B cell (primary cell): Measurements from ENCODE around the gene C1QL2. TPM values are rescaled to one million over a fixed set of nuclear protein-coding genes. Genes with fewer than 3 reads are reported as not detected.

ENCODE experiments used
- ATAC-seq: fragments of 200-7000 bp; cut with Tn5 transposase; one replicate; pipeline ENCODE4 v1.10.0; 2021; ENCODE audit warnings: low read depth, mild to moderate bottlenecking, moderate number of reproducible peaks, moderate library complexity
- CTCF ChIA-PET: fragments of 350-600 bp; sonication (Branson Sonifier 250); formaldehyde crosslinking; loops from one replicate; lab custom pipeline; 2021; ENCODE audit warnings: antibody characterized with exemption, inconsistent platforms; lab: Charles Lee
- POLR2A ChIA-PET: fragments of 350-600 bp; sonication (Branson Sonifier 250); formaldehyde crosslinking; loops from one replicate; lab custom pipeline; 2021; ENCODE audit warnings: antibody characterized with exemption; lab: Charles Lee
- DNase-seq: peaks from one replicate; pipeline ENCODE4 v3.0.0; 2013
- H2AFZ ChIP-seq: 2 replicates; pipeline ENCODE4 v1.6.1; 2012; ENCODE audit warnings: mild to moderate bottlenecking, low read depth, low read length; ENCODE audit not compliant: insufficient read depth, poor library complexity, severe bottlenecking
- H3K27ac ChIP-seq, 2 donors: 1 replicate in 1 of 2; 2 replicates in 1 of 2; pipeline ENCODE4 v1.5.1; 2012 to 2013; ENCODE audit warnings: low read length in 2 of 2, mild to moderate bottlenecking in 2 of 2, moderate library complexity in 1 of 2
- H3K27me3 ChIP-seq, 4 experiments: fragments of 200-600 bp in 1 of 4; sonication (generic) in 1 of 4; replicated peaks in 1 of 4; 1 replicate in 2 of 4; 2 replicates in 2 of 4; pipeline versions ENCODE4 v1.6.1 to v1.7.0; 2013 to 2016; ENCODE audit warnings: low read length in 3 of 4, mild to moderate bottlenecking in 2 of 4, mixed read lengths in 1 of 4, moderate library complexity in 1 of 4; ENCODE audit not compliant: insufficient read depth in 4 of 4, control insufficient read depth in 3 of 4; ENCODE audit errors: control extremely low read depth in 1 of 4
- H3K36me3 ChIP-seq, 2 experiments: replicated peaks in 1 of 2; 1 replicate in 1 of 2; 2 replicates in 1 of 2; pipeline versions ENCODE4 v1.6.1 to v1.7.1; 2013; ENCODE audit warnings: low read length in 1 of 2; ENCODE audit not compliant: insufficient read depth in 2 of 2, control insufficient read depth in 1 of 2; ENCODE audit errors: control extremely low read depth in 1 of 2, extremely low read depth in 1 of 2
- H3K4me1 ChIP-seq, 2 donors: fragments of 200-600 bp in 1 of 2; sonication (generic) in 1 of 2; 1 replicate in 1 of 2; 2 replicates in 1 of 2; pipeline versions ENCODE4 v1.5.1 to v1.6.1; 2013 to 2017; ENCODE audit warnings: low read length in 2 of 2; ENCODE audit not compliant: control insufficient read depth in 2 of 2, insufficient read depth in 2 of 2
- H3K4me2 ChIP-seq: replicated peaks from 2 replicates; pipeline ENCODE3; 2012; ENCODE audit warnings: mild to moderate bottlenecking, low read depth, low read length; ENCODE audit not compliant: poor library complexity, severe bottlenecking
- H3K4me3 ChIP-seq, 5 experiments: fragments of 200-600 bp in 1 of 5; sonication (generic) in 1 of 5; 1 replicate in 3 of 5; 2 replicates in 2 of 5; pipeline versions ENCODE4 v1.5.1 to v1.7.0; 2011 to 2016; ENCODE audit warnings: low read length in 4 of 5, mild to moderate bottlenecking in 4 of 5, low read depth in 2 of 5, control low read depth in 1 of 5, moderate library complexity in 1 of 5; ENCODE audit not compliant: insufficient read depth in 1 of 5; ENCODE audit errors: control extremely low read depth in 1 of 5, extremely low read depth in 1 of 5
- H3K79me2 ChIP-seq: fragments of 200-600 bp; sonication (generic); one replicate; pipeline ENCODE4 v1.6.0; 2016; ENCODE audit warnings: low read length; ENCODE audit not compliant: control insufficient read depth, insufficient read depth
- H3K9ac ChIP-seq: fragments of 200-600 bp; sonication (generic); 2 replicates; pipeline ENCODE4 v1.6.1; 2017; ENCODE audit warnings: mild to moderate bottlenecking, low read length, moderate library complexity
- H3K9me3 ChIP-seq, 3 donors: one replicate each; pipeline versions ENCODE4 v1.6.1 to v1.7.1; 2013; ENCODE audit warnings: low read length in 2 of 3; ENCODE audit not compliant: control insufficient read depth in 2 of 3, insufficient read depth in 1 of 3; ENCODE audit errors: control extremely low read depth in 1 of 3
- H4K20me1 ChIP-seq: 2 replicates; pipeline ENCODE4 v1.6.0; 2012; ENCODE audit warnings: mild to moderate bottlenecking, low read length; ENCODE audit not compliant: insufficient read depth, control insufficient read depth, poor library complexity, severe bottlenecking
- H3K27ac Mint-ChIP-seq: one replicate; pipeline ENCODE4 v1.8.0; 2021; ENCODE audit warnings: mixed read lengths
- H3K27me3 Mint-ChIP-seq: one replicate; pipeline ENCODE4 v1.8.0; 2021; ENCODE audit warnings: mixed read lengths
- H3K4me1 Mint-ChIP-seq: one replicate; pipeline ENCODE4 v1.8.0; 2021; ENCODE audit warnings: mixed read lengths
- H3K4me3 Mint-ChIP-seq: one replicate; pipeline ENCODE4 v1.8.0; 2021; ENCODE audit warnings: mixed read lengths
- H3K9me3 Mint-ChIP-seq: one replicate; pipeline ENCODE4 v1.8.0; 2022; ENCODE audit warnings: mixed read lengths; ENCODE audit not compliant: insufficient read depth
- CTCF ChIP-seq: fragments of 200-600 bp; IDR thresholded peaks from one replicate; pipeline ENCODE4 v1.8.0; 2022; ENCODE audit warnings: antibody characterized with exemption, mild to moderate bottlenecking
- EZH2 ChIP-seq: IDR thresholded peaks from 2 replicates; pipeline ENCODE4 v1.6.1; 2012; ENCODE audit warnings: borderline replicate concordance, low read depth, mild to moderate bottlenecking, moderate library complexity, low read length; ENCODE audit not compliant: insufficient read depth, poor library complexity, severe bottlenecking
- WGBS: methylation state at CpG from one replicate; pipeline ENCODE4 v1.1.5; 2013; ENCODE audit warnings: missing lambda C conversion rate; ENCODE audit not compliant: insufficient coverage; 5-methylcytosine and 5-hydroxymethylcytosine counted together
- intact Hi-C: fragments of 100-400 bp; cut with micrococcal nuclease; formaldehyde crosslinking; loops from one replicate; pipeline ENCODE4 v1.10.0; 2022
- polyA plus RNA-seq: library from polyadenylated mRNA; depleted of rRNA; stranded (reverse); fragments of >200 nt; gene quantifications from 2 replicates; pipeline ENCODE4 v1.2.3, GENCODE V29; 2012
- total RNA-seq, 2 donors: library from RNA; stranded (reverse); fragments of 120-200 nt in 1 of 2; gene quantifications; 1 replicate in 1 of 2; 2 replicates in 1 of 2; pipeline versions ENCODE4 v1.2.3 to v1.2.4, GENCODE V29; 2013 to 2022

The C1QL2 gene
- total and polyA plus RNA-seq, 2 donors (not counting 1 experiment from before 2014, with no cell fraction given): not detected

GRCh38 chr2:119190321-119191111, 32.0 kb upstream of the C1QL2 start:
- Mint-ChIP-seq H3K4me3 (no peak overlapping the region), H3K27ac (no peak overlapping the region), H3K27me3 (peaks cover 34% of the 10 kb centered on the region), H3K9me3 (peaks cover 2% of the 10 kb centered on the region), H3K4me1 (no peaks in the 10 kb centered on the region)
- ChIA-PET CTCF (interaction anchor here (1.0 kb wide), 1 partner anchor 309 kb away, joined by 3 read pairs; no protein-coding TSS in a partner anchor), POLR2A (no interaction called here)
- no peak for ATAC-seq
- intact Hi-C loops: no loop called here
- Histone ChIP-seq H3K79me2 (no peaks in the 10 kb centered on the region), H2AFZ (no peak overlapping the region), H3K4me3 (no peak overlapping the region), H3K4me2 (no peak overlapping the region), H3K4me1 (no peaks in the 10 kb centered on the region), H4K20me1 (no peaks in the 10 kb centered on the region), H3K27ac (no peak overlapping the region), H3K27me3 (peaks cover 0 to 5% (median 0%) of the 10 kb centered on the region in 4 experiments), H3K36me3 (no peaks in the 10 kb centered on the region), H3K9me3 (no peaks in the 10 kb centered on the region), H3K9ac (no peak overlapping the region)
- TF ChIP-seq CTCF: no peak
- no peak for TF ChIP-seq EZH2
- no peak for DNase-seq
- WGBS: 18% methylated on average over 6 of the region's 8 CpGs

GRCh38 chr2:119184512-119184911, 26.0 kb upstream of the C1QL2 start:
- H3K27ac ChIP-seq: no peak overlapping the region
- TF ChIP-seq EZH2 (no peak), CTCF (no peak)
- 86% methylated on average over 1 of the region's 7 CpGs for WGBS
- POLR2A ChIA-PET: no interaction called here
- no peak for ATAC-seq
- H3K9ac ChIP-seq: no peak overlapping the region
- no peaks in the 10 kb centered on the region for H3K4me1 ChIP-seq
- H2AFZ ChIP-seq: no peak overlapping the region
- H3K36me3 ChIP-seq: no peaks in the 10 kb centered on the region
- Mint-ChIP-seq H3K27me3 (peaks cover 15% of the 10 kb centered on the region), H3K9me3 (no peaks in the 10 kb centered on the region), H3K4me1 (no peaks in the 10 kb centered on the region), H3K4me3 (no peak overlapping the region), H3K27ac (no peak overlapping the region)
- no peaks in the 10 kb centered on the region for H3K27me3 ChIP-seq
- DNase-seq: no peak
- CTCF ChIA-PET: no interaction called here
- no peaks in the 10 kb centered on the region for H3K9me3 ChIP-seq
- no peaks in the 10 kb centered on the region for H3K79me2 ChIP-seq
- intact Hi-C loops: no loop called here
- H3K4me3 ChIP-seq: no peak overlapping the region
- no peaks in the 10 kb centered on the region for H4K20me1 ChIP-seq
- H3K4me2 ChIP-seq: no peak overlapping the region
